Transverse colon (tissue), 4 donors: ENCODE results near the gene UFL1. TPM values are rescaled to one million over a fixed set of nuclear protein-coding genes. Genes with fewer than 3 reads are reported as not detected.

Experiments
- DNase-seq: peaks from one replicate; pipeline ENCODE4 v3.0.0-alpha.2; 2019
- H3K27ac ChIP-seq, 4 donors: fragments of 200-600 bp; sonication (generic); 2 replicates each; pipeline ENCODE4 v1.5.1; 2016 to 2018; ENCODE audit warnings: inconsistent platforms in 4 of 4
- H3K27me3 ChIP-seq: fragments of 200-600 bp; sonication (generic); 2 replicates; pipeline ENCODE4 v1.5.1; 2017; ENCODE audit warnings: inconsistent platforms
- H3K36me3 ChIP-seq, 4 donors: fragments of 200-600 bp; sonication (generic); 2 replicates each; pipeline ENCODE4 v1.5.1; 2017 to 2019; ENCODE audit warnings: inconsistent platforms in 4 of 4
- H3K4me1 ChIP-seq, 4 donors: fragments of 200-600 bp; sonication (generic); 2 replicates each; pipeline ENCODE4 v1.5.1; 2017 to 2020; ENCODE audit warnings: inconsistent platforms in 4 of 4
- H3K4me3 ChIP-seq, 4 donors: fragments of 200-600 bp; sonication (generic); 1 replicate in 1 of 4; 2 replicates in 3 of 4; pipeline versions ENCODE4 v1.5.1 to v1.6.1; 2017 to 2019; ENCODE audit warnings: inconsistent platforms in 4 of 4
- H3K9me3 ChIP-seq, 2 donors: fragments of 200-600 bp; sonication (generic); 2 replicates each; pipeline ENCODE4 v1.5.1; 2017 to 2019; ENCODE audit warnings: inconsistent platforms in 2 of 2
- CTCF ChIP-seq, 5 experiments: fragments of 200-600 bp in 3 of 5; fragments of 450-650 bp in 2 of 5; sonication (generic) in 3 of 5; IDR thresholded peaks; 1 replicate in 2 of 5; 2 replicates in 3 of 5; pipeline ENCODE4 v1.5.1; 2016 to 2017; ENCODE audit warnings: antibody characterized with exemption in 5 of 5, inconsistent platforms in 3 of 5, mild to moderate bottlenecking in 2 of 5, moderate library complexity in 1 of 5
- EP300 ChIP-seq: sonication (generic); formaldehyde crosslinking; IDR thresholded peaks from one replicate; pipeline ENCODE4 v1.6.1; 2017; ENCODE audit warnings: antibody characterized with exemption, low read depth
- POLR2A ChIP-seq: fragments of 450-650 bp; IDR thresholded peaks from one replicate; pipeline ENCODE4 v1.6.1; 2016; ENCODE audit warnings: antibody characterized with exemption, mild to moderate bottlenecking, moderate library complexity
- POLR2AphosphoS5 ChIP-seq, 3 donors: sonication (generic); formaldehyde crosslinking; IDR thresholded peaks; one replicate each; pipeline ENCODE4 v1.6.1; 2016; ENCODE audit warnings: antibody characterized with exemption in 3 of 3
- WGBS, 2 donors: methylation state at CpG; one replicate each; pipeline ENCODE4 v1.1.5; 2018; ENCODE audit warnings: low coverage in 1 of 2; 5-methylcytosine and 5-hydroxymethylcytosine counted together
- in situ Hi-C, 4 donors: fragments of 200-750 bp; cut with MboI; loops; one replicate each; pipeline versions ENCODE4 v1.15.0 to v1.15.1; 2017; ENCODE audit warnings: low sequenced_read_pairs in 3 of 4, low pct_ligation_motif_present in 1 of 4, low pct_unique_long_range_greater_than_20kb in 1 of 4
- intact Hi-C: fragments of 100-400 bp; cut with DNase I; formaldehyde crosslinking; loops from one replicate; pipeline ENCODE4 v1.15.1; 2023; ENCODE audit warnings: low total_unique reads
- total RNA-seq, 4 donors: library from RNA; depleted of rRNA; stranded (reverse); fragments of >200 nt; gene quantifications; one replicate each; pipeline ENCODE4 v1.1.0, GENCODE V29; 2016

The UFL1 gene
- total RNA-seq, 4 donors from 2014 or later, result 5.2 to 27.5 (median 14.9) TPM

GRCh38 chr6:96520171-96521115 lies 1.2 kb upstream of the UFL1 start:
- intact Hi-C loops, result no loop called here
- H3K4me1 ChIP-seq, result peaks cover 6 to 31% (median 18%) of the 10 kb centered on the region in 4 donors
- H3K27me3 ChIP-seq, result no peaks in the 10 kb centered on the region
- peak overlapping the region; percentile 51 to 84 (median 74) for H3K4me3 ChIP-seq
- in situ Hi-C loops, result no loop called here
- H3K9me3 ChIP-seq, result no peaks in the 10 kb centered on the region
- H3K27ac ChIP-seq, result peak overlapping the region; percentile 91 to 96 (median 94)
- H3K36me3 ChIP-seq, result peaks cover 0 to 8% (median 4%) of the 10 kb centered on the region in 4 donors
- peak; percentile 45 for DNase-seq
- WGBS, 2 donors, result 44 to 56% methylated on average over 4 to 6 of the region's 6 CpGs
- TF ChIP-seq CTCF (IDR thresholded peaks at IDR 0.05), result no peak
- TF ChIP-seq POLR2AphosphoS5 (IDR thresholded peaks at IDR 0.05), result no peak
- TF ChIP-seq POLR2A, result no peak
- no peak for TF ChIP-seq EP300

- H3K9me3 ChIP-seq, result no peaks in the 10 kb centered on the region
- in situ Hi-C loops, result no loop called here
- intact Hi-C loops, result no loop called here
Observed at GRCh38 chr6:96521306-96521643, 331 bp upstream of the UFL1 start.

GRCh38 chr6:96522465-96523009 lies 931 bp downstream of the UFL1 start:
- in situ Hi-C loops, result no loop called here
- DNase-seq, result no peak
- Histone ChIP-seq H3K4me1 (peaks cover 6 to 31% (median 18%) of the 10 kb centered on the region in 4 donors), H3K36me3 (peaks cover 0 to 29% (median 13%) of the 10 kb centered on the region in 4 donors), H3K9me3 (no peaks in the 10 kb centered on the region), H3K4me3 (peak overlapping the region; percentile 51 to 84 (median 74)), H3K27ac (peak overlapping the region; percentile 91 to 96 (median 94)), H3K27me3 (no peaks in the 10 kb centered on the region)
- TF ChIP-seq POLR2A, result no peak
- no peak for TF ChIP-seq CTCF (IDR thresholded peaks at IDR 0.05)
- WGBS, 2 donors, result 1 to 4% methylated on average over 5 of the region's 5 CpGs
- intact Hi-C loops, result no loop called here

More at GRCh38 chr6:96521306-96521643, 331 bp upstream of the UFL1 start:
- no peak for DNase-seq
- Histone ChIP-seq H3K27ac (peak overlapping the region; percentile 91 to 96 (median 94)), H3K36me3 (peaks cover 0 to 17% (median 8%) of the 10 kb centered on the region in 4 donors), H3K4me1 (peaks cover 6 to 31% (median 18%) of the 10 kb centered on the region in 4 donors), H3K4me3 (peak overlapping the region; percentile 51 to 84 (median 74)), H3K27me3 (no peaks in the 10 kb centered on the region)
- 0% methylated on average over 1 to 8 of the region's 8 CpGs for WGBS, 2 donors
- TF ChIP-seq EP300, result no peak
- no peak for TF ChIP-seq CTCF (IDR thresholded peaks at IDR 0.05)
- no peak for TF ChIP-seq POLR2A
- TF ChIP-seq POLR2AphosphoS5 (IDR thresholded peaks at IDR 0.05), result no peak

- Histone ChIP-seq H3K36me3 (peaks cover 0 to 73% (median 36%) of the 10 kb centered on the region in 4 donors), H3K9me3 (no peaks in the 10 kb centered on the region), H3K4me1 (peaks cover 0 to 10% (median 5%) of the 10 kb centered on the region in 4 donors), H3K27ac (no peak overlapping the region), H3K4me3 (no peak overlapping the region), H3K27me3 (no peaks in the 10 kb centered on the region)
- no peak for TF ChIP-seq CTCF (IDR thresholded peaks at IDR 0.05)
- TF ChIP-seq POLR2A, result no peak
- TF ChIP-seq EP300, result no peak
- no peak for TF ChIP-seq POLR2AphosphoS5 (IDR thresholded peaks at IDR 0.05)
- in situ Hi-C loops, result loop anchor here in 1 of 4 donors (25.0 kb wide), 1 partner anchor 359 kb away; the partner anchor contains the start of gene NDUFAF4
- intact Hi-C loops, result no loop called here
- 96 to 100% methylated on average over 3 of the region's 3 CpGs for WGBS, 2 donors
- no peak for DNase-seq
Observed at GRCh38 chr6:96528193-96528592, 6.6 kb downstream of the UFL1 start.
